Thyroid gland (tissue), 4 donors: ENCODE data around the gene ANO1. TPM values are rescaled to one million over a fixed set of nuclear protein-coding genes. Genes with fewer than 3 reads are reported as not detected.
A peak's percentile ranks its signal among the peaks of the same experiment; 100 is the strongest.

Experiments
- DNase-seq, 2 donors: peaks; one replicate each; pipeline ENCODE4 v3.0.0-alpha.2; 2019
- H3K27ac ChIP-seq, 3 donors: fragments of 200-600 bp; sonication (generic); 1 replicate in 2 of 3; 2 replicates in 1 of 3; pipeline ENCODE4 v1.5.1; 2016 to 2019; ENCODE audit warnings: mild to moderate bottlenecking in 1 of 3, moderate library complexity in 1 of 3
- H3K27me3 ChIP-seq: fragments of 200-600 bp; sonication (generic); one replicate; pipeline ENCODE4 v1.5.1; 2019
- H3K36me3 ChIP-seq, 2 donors: fragments of 200-600 bp; sonication (generic); one replicate each; pipeline ENCODE4 v1.5.1; 2016 to 2019
- H3K4me1 ChIP-seq, 2 donors: fragments of 200-600 bp; sonication (generic); one replicate each; pipeline ENCODE4 v1.5.1; 2017 to 2019
- H3K4me3 ChIP-seq, 3 donors: fragments of 200-600 bp; sonication (generic); replicated peaks in 1 of 3; 1 replicate in 2 of 3; 2 replicates in 1 of 3; pipeline ENCODE4 v1.5.1; 2016; ENCODE audit warnings: mild to moderate bottlenecking in 1 of 3
- H3K9me3 ChIP-seq: fragments of 200-600 bp; sonication (generic); one replicate; pipeline ENCODE4 v1.5.1; 2017
- CTCF ChIP-seq, 6 experiments: fragments of 200-600 bp in 3 of 6; fragments of 450-650 bp in 3 of 6; sonication (generic) in 3 of 6; IDR thresholded peaks; one replicate each; pipeline ENCODE4 v1.5.1; 2016 to 2019; ENCODE audit warnings: antibody characterized with exemption in 6 of 6, mild to moderate bottlenecking in 2 of 6, inconsistent platforms in 1 of 6, moderate library complexity in 1 of 6
- POLR2A ChIP-seq, 2 donors: fragments of 450-650 bp; IDR thresholded peaks; one replicate each; pipeline ENCODE4 v1.6.1; 2017; ENCODE audit warnings: antibody characterized with exemption in 2 of 2, mild to moderate bottlenecking in 2 of 2, moderate library complexity in 1 of 2
- WGBS, 2 donors: methylation state at CpG; one replicate each; pipeline ENCODE4 v1.1.5; 2017; 5-methylcytosine and 5-hydroxymethylcytosine counted together
- intact Hi-C: fragments of 100-400 bp; cut with DNase I; formaldehyde crosslinking; loops from one replicate; pipeline ENCODE4 v1.15.1; 2023
- total RNA-seq, 4 donors: library from RNA; depleted of rRNA; stranded (reverse); fragments of >200 nt; gene quantifications; one replicate each; pipeline ENCODE4 v1.2.3, GENCODE V29; 2016

Gene ANO1
- total RNA-seq, 4 donors from 2014 or later: 25.8 to 56.2 (median 35.3) TPM

- Histone ChIP-seq H3K4me1 (peaks cover 13 to 23% of the 10 kb centered on the region in 2 donors), H3K27ac (no peak overlapping the region), H3K9me3 (no peaks in the 10 kb centered on the region), H3K27me3 (no peaks in the 10 kb centered on the region), H3K4me3 (no peak overlapping the region), H3K36me3 (no peaks in the 10 kb centered on the region)
- TF ChIP-seq POLR2A (IDR thresholded peaks at IDR 0.05) (no peak), CTCF (IDR thresholded peaks at IDR 0.05) (no peak)
- intact Hi-C loops: no loop called here
- WGBS, 2 donors: 72 to 74% methylated on average over 10 of the region's 10 CpGs
- no peak for DNase-seq
Observed at GRCh38 chr11:70060611-70061293, 17.4 kb upstream of the ANO1 start.

- Histone ChIP-seq H3K27me3 (no peaks in the 10 kb centered on the region), H3K4me1 (peaks cover 13 to 33% of the 10 kb centered on the region in 2 donors), H3K27ac (no peak overlapping the region), H3K36me3 (no peaks in the 10 kb centered on the region), H3K4me3 (no peak overlapping the region), H3K9me3 (no peaks in the 10 kb centered on the region)
- no peak for DNase-seq
- intact Hi-C loops: no loop called here
- 62 to 84% methylated on average over 1 of the region's 1 CpG for WGBS, 2 donors
- TF ChIP-seq POLR2A (IDR thresholded peaks at IDR 0.05) (no peak), CTCF (IDR thresholded peaks at IDR 0.05) (no peak)
Observed at GRCh38 chr11:70061734-70062133, 16.4 kb upstream of the ANO1 start.

GRCh38 chr11:70063121-70063520 lies 15.0 kb upstream of the ANO1 start:
- no peaks in the 10 kb centered on the region for H3K9me3 ChIP-seq
- WGBS, 2 donors: 95% methylated on average over 8 of the region's 8 CpGs
- H3K4me1 ChIP-seq: peaks cover 18 to 44% of the 10 kb centered on the region in 2 donors
- no peak overlapping the region for H3K4me3 ChIP-seq
- no peaks in the 10 kb centered on the region for H3K36me3 ChIP-seq
- no peak for DNase-seq
- H3K27me3 ChIP-seq: no peaks in the 10 kb centered on the region
- H3K27ac ChIP-seq: no peak overlapping the region
- no peak for TF ChIP-seq CTCF (IDR thresholded peaks at IDR 0.05)
- no peak for TF ChIP-seq POLR2A (IDR thresholded peaks at IDR 0.05)
- intact Hi-C loops: no loop called here

- intact Hi-C loops: no loop called here
- WGBS, 2 donors: 94 to 99% methylated on average over 4 of the region's 4 CpGs
- TF ChIP-seq CTCF (IDR thresholded peaks at IDR 0.05): no peak
- no peak for TF ChIP-seq POLR2A (IDR thresholded peaks at IDR 0.05)
- Histone ChIP-seq H3K27ac (no peak overlapping the region), H3K4me1 (peaks cover 22 to 48% of the 10 kb centered on the region in 2 donors), H3K4me3 (no peak overlapping the region), H3K36me3 (no peaks in the 10 kb centered on the region), H3K9me3 (no peaks in the 10 kb centered on the region), H3K27me3 (no peaks in the 10 kb centered on the region)
- no peak for DNase-seq
Observed at GRCh38 chr11:70063555-70063954, 14.6 kb upstream of the ANO1 start.

- Histone ChIP-seq H3K4me3 (no peak overlapping the region), H3K27me3 (no peaks in the 10 kb centered on the region), H3K36me3 (no peaks in the 10 kb centered on the region), H3K27ac (peak overlapping the region in 2 of 3 donors; percentile 57 to 58), H3K9me3 (no peaks in the 10 kb centered on the region), H3K4me1 (peaks cover 27 to 54% of the 10 kb centered on the region in 2 donors)
- no peak for DNase-seq
- TF ChIP-seq CTCF (IDR thresholded peaks at IDR 0.05): no peak
- no peak for TF ChIP-seq POLR2A (IDR thresholded peaks at IDR 0.05)
- 84 to 85% methylated on average over 10 of the region's 10 CpGs for WGBS, 2 donors
- intact Hi-C loops: no loop called here
Observed at GRCh38 chr11:70064008-70064725, 13.9 kb upstream of the ANO1 start.
